Keratinocyte (primary cell): ENCODE results near the gene HSDL1.

Source experiments
- EZH2 ChIP-seq: IDR thresholded peaks from one replicate; pipeline ENCODE4 v1.6.1; 2012; ENCODE audit warnings: inconsistent platforms, mild to moderate bottlenecking, low read length, moderate library complexity
- TF ChIP-seq, protein P1 (sequence below), 3 experiments: IDR thresholded peaks in 1 of 3; conservative IDR thresholded peaks in 1 of 3; optimal IDR thresholded peaks in 1 of 3; 2 replicates in 2 of 3; 3 replicates in 1 of 3; pipeline versions ENCODE3 to v1.5.1; 2011; ENCODE audit warnings: low read length in 3 of 3, mild to moderate bottlenecking in 3 of 3, moderate library complexity in 2 of 3, control low read depth in 1 of 3, inconsistent platforms in 1 of 3; ENCODE audit not compliant: insufficient read depth in 2 of 3; ENCODE audit errors: extremely low read depth in 1 of 3

DNA sequence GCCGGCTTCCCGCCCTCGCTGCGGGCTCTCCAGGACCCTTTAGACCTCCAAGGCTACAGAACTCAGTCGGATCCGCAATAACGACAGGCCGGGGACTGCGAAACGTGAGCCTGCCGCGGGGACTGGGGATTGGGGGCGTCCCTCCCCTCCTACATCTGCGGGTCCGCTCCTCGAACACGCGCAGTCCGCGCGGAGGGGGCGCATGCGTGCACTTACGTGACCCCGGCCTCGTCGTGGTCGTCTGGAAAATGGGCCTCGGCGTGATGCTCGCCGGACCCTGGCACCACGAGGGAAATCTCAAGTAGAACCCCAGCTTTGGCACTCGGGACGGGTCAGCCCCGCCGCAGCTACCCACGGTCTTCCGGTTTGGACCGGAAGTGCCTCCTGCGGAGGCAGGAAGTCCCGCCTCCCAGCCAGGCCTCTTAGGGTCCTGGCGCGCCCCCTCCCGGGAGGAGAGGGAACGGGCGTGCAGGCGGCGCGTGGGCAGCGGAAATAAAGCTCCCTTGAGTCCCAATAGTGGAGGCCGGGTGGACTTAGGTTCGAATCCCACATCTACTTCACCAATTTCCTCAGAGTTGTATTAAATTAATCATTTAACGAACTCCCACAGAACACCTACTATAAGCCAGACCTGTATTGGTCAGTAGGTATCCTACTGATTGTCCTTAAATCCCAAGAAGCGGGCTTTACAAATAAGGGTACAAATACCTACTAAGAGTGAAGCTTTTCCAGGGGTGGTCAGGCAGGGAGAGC, 41.9 kb upstream of the HSDL1 start, which contains the start of gene TAF1C:
- TF ChIP-seq, protein P1, sequence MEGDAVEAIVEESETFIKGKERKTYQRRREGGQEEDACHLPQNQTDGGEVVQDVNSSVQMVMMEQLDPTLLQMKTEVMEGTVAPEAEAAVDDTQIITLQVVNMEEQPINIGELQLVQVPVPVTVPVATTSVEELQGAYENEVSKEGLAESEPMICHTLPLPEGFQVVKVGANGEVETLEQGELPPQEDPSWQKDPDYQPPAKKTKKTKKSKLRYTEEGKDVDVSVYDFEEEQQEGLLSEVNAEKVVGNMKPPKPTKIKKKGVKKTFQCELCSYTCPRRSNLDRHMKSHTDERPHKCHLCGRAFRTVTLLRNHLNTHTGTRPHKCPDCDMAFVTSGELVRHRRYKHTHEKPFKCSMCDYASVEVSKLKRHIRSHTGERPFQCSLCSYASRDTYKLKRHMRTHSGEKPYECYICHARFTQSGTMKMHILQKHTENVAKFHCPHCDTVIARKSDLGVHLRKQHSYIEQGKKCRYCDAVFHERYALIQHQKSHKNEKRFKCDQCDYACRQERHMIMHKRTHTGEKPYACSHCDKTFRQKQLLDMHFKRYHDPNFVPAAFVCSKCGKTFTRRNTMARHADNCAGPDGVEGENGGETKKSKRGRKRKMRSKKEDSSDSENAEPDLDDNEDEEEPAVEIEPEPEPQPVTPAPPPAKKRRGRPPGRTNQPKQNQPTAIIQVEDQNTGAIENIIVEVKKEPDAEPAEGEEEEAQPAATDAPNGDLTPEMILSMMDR (optimal IDR thresholded peaks at IDR 0.05 in 1 of 3, IDR thresholded peaks at IDR 0.05 in 1 of 3, conservative IDR thresholded peaks at IDR 0.05 in 1 of 3; ENCODE audit: extremely low read depth in 1 of 3, insufficient read depth in 2 of 3, low read length in 3 of 3) = peak; percentile 89 to 98 (median 92)
- TF ChIP-seq EZH2 = no peak
